Endothelial cell of umbilical vein (primary cell): ENCODE results near the gene EP400. TPM values are rescaled to one million over a fixed set of nuclear protein-coding genes. Genes with fewer than 3 reads are reported as not detected.

Experiments used
- BruUV-seq: library from RNA; stranded (reverse); fragments of 400-500 nt; replicated peaks from 2 replicates; lab custom pipeline; 2021; lab: Mats Ljungman, UMichigan
- CTCF ChIA-PET: fragments of 300-600, 350-600 bp; sonication (Branson Sonifier 250); formaldehyde crosslinking; loops from one replicate; lab custom pipeline; 2021; ENCODE audit warnings: antibody characterized with exemption, inconsistent platforms; lab: Charles Lee
- POLR2A ChIA-PET: fragments of 300-600, 350-600 bp; sonication (Branson Sonifier 250); formaldehyde crosslinking; loops from one replicate; lab custom pipeline; 2021; ENCODE audit warnings: antibody characterized with exemption, inconsistent platforms; lab: Charles Lee
- DNase-seq: peaks from one replicate; pipeline ENCODE4 v3.0.0-alpha.2; 2011; ENCODE audit warnings: low read depth, low spot score
- FAIRE-seq: peaks from 2 replicates; lab custom pipeline; 2011; peaks lifted over from hg19 to GRCh38; lab: Jason Lieb, UNC
- H2AFZ ChIP-seq: 2 replicates; pipeline ENCODE4 v1.6.0; 2012; ENCODE audit warnings: low read depth, low read length, control low read depth, inconsistent platforms
- H3K27ac ChIP-seq: 2 replicates; pipeline ENCODE4 v1.5.1; 2011; ENCODE audit warnings: low read depth, mild to moderate bottlenecking, control low read depth, low read length, moderate library complexity; ENCODE audit not compliant: insufficient read depth
- H3K27me3 ChIP-seq, 2 experiments: 2 replicates each; pipeline versions ENCODE4 v1.6.0 to v1.6.1; 2011; ENCODE audit warnings: low read length in 2 of 2, mixed read lengths in 1 of 2; ENCODE audit not compliant: control insufficient read depth in 2 of 2, insufficient read depth in 2 of 2
- H3K36me3 ChIP-seq, 2 experiments: 2 replicates in 1 of 2; 3 replicates in 1 of 2; pipeline ENCODE4 v1.5.1; 2011; ENCODE audit warnings: low read length in 2 of 2, mild to moderate bottlenecking in 1 of 2, moderate library complexity in 1 of 2; ENCODE audit not compliant: control insufficient read depth in 2 of 2, insufficient read depth in 2 of 2; ENCODE audit errors: extremely low read depth in 1 of 2
- H3K4me1 ChIP-seq: 3 replicates; pipeline ENCODE4 v1.5.1; 2011; ENCODE audit warnings: mild to moderate bottlenecking, low read length; ENCODE audit not compliant: control insufficient read depth, insufficient read depth; ENCODE audit errors: extremely low read depth
- H3K4me2 ChIP-seq: 2 replicates; pipeline ENCODE4 v1.6.1; 2011; ENCODE audit warnings: low read length, control low read depth, mixed read lengths; ENCODE audit not compliant: insufficient read depth
- H3K4me3 ChIP-seq, 3 experiments: fragments of 200-600 bp in 1 of 3; sonication (generic), shearing (Covaris generic) in 1 of 3; replicated peaks in 1 of 3; 2 replicates each; pipeline ENCODE4 v1.5.1; 2011 to 2016; ENCODE audit warnings: control low read depth in 3 of 3, low read length in 3 of 3, mild to moderate bottlenecking in 2 of 3, inconsistent platforms in 1 of 3, low read depth in 1 of 3, moderate library complexity in 1 of 3; ENCODE audit not compliant: insufficient read depth in 1 of 3
- H3K79me2 ChIP-seq: 2 replicates; pipeline ENCODE4 v1.6.0; 2012; ENCODE audit warnings: low read length, inconsistent platforms; ENCODE audit not compliant: control insufficient read depth, insufficient read depth
- H3K9ac ChIP-seq: replicated peaks from 2 replicates; pipeline ENCODE3; 2011; ENCODE audit warnings: low read length, control low read depth; ENCODE audit not compliant: insufficient read depth; ENCODE audit errors: extremely low read depth
- H3K9me1 ChIP-seq: replicated peaks from 3 replicates; pipeline ENCODE4 v1.6.0; 2011; ENCODE audit warnings: mild to moderate bottlenecking, low read length; ENCODE audit not compliant: control insufficient read depth, insufficient read depth; ENCODE audit errors: extremely low read depth
- H3K9me3 ChIP-seq: replicated peaks from 2 replicates; pipeline ENCODE4 v1.5.1; 2012; ENCODE audit warnings: low read length, inconsistent platforms; ENCODE audit not compliant: control insufficient read depth, insufficient read depth
- H4K20me1 ChIP-seq: replicated peaks from 2 replicates; pipeline ENCODE3; 2011; ENCODE audit warnings: mild to moderate bottlenecking, low read length; ENCODE audit not compliant: control insufficient read depth, insufficient read depth; ENCODE audit errors: extremely low read depth
- EZH2 ChIP-seq: IDR thresholded peaks from 2 replicates; pipeline ENCODE4 v1.6.1; 2012; ENCODE audit warnings: borderline replicate concordance, low read depth, mild to moderate bottlenecking, moderate library complexity, low read length, inconsistent platforms; ENCODE audit not compliant: severe bottlenecking
- FOS ChIP-seq: IDR thresholded peaks from 2 replicates; pipeline ENCODE4 v1.6.1; 2011; ENCODE audit warnings: mild to moderate bottlenecking, low read length, moderate library complexity, borderline replicate concordance; ENCODE audit not compliant: insufficient read depth
- GATA2 ChIP-seq: IDR thresholded peaks from 2 replicates; pipeline ENCODE4 v1.7.0; 2011; ENCODE audit warnings: low read depth, mild to moderate bottlenecking, moderate library complexity, mixed read lengths, low read length; ENCODE audit not compliant: insufficient read length, insufficient read depth
- JUN ChIP-seq: IDR thresholded peaks from 2 replicates; pipeline ENCODE4 v1.6.1; 2011; ENCODE audit warnings: borderline replicate concordance, low read depth; ENCODE audit not compliant: insufficient read length, insufficient read depth
- MYC ChIP-seq: IDR thresholded peaks from one replicate; pipeline ENCODE4 v1.6.1; 2011; ENCODE audit warnings: mild to moderate bottlenecking, low read depth, low read length
- POLR2A ChIP-seq: IDR thresholded peaks from 2 replicates; pipeline ENCODE4 v1.6.1; 2012; ENCODE audit warnings: low read depth, mild to moderate bottlenecking, control low read depth, low read length
- POLR2AphosphoS5 ChIP-seq: IDR thresholded peaks from 2 replicates; pipeline ENCODE4 v1.6.1; 2012; ENCODE audit warnings: low read depth, mild to moderate bottlenecking, control low read depth, low read length, moderate library complexity; ENCODE audit not compliant: insufficient read depth
- dilution Hi-C: fragments of 300-500 bp; cut with MboI; formaldehyde crosslinking; loops from one replicate; pipeline ENCODE4 v1.15.0; 2019; ENCODE audit warnings: low sequenced_read_pairs; ENCODE audit not compliant: extremely low pct_ligation_motif_present
- intact Hi-C: fragments of 100-400 bp; cut with micrococcal nuclease; formaldehyde crosslinking; loops from one replicate; pipeline ENCODE4 v1.10.0; 2022
- polyA plus RNA-seq, 4 experiments: library from polyadenylated mRNA; depleted of rRNA in 3 of 4; stranded (reverse) in 3 of 4; unstranded in 1 of 4; fragments of >200 nt; gene quantifications; 2 replicates each; pipeline versions ENCODE4 v1.2.1 to v1.2.3, GENCODE V29; 2011 to 2012; ENCODE audit warnings: missing spikeins in 1 of 4
- total RNA-seq: library from RNA; stranded (reverse); gene quantifications from 2 replicates; pipeline ENCODE4 v1.2.3, GENCODE V29; 2021
- TF ChIP-seq, protein P1 (sequence below), 2 donors: IDR thresholded peaks; 1 replicate in 1 of 2; 2 replicates in 1 of 2; pipeline ENCODE4 v1.5.1; 2011; ENCODE audit warnings: low read length in 2 of 2, mild to moderate bottlenecking in 2 of 2, moderate library complexity in 2 of 2, control low read depth in 1 of 2, inconsistent platforms in 1 of 2, low read depth in 1 of 2; ENCODE audit not compliant: insufficient read depth in 1 of 2; ENCODE audit errors: extremely low read depth in 1 of 2
- TF ChIP-seq, protein P2 (sequence below): IDR thresholded peaks from 2 replicates; pipeline ENCODE4 v1.6.1; 2011; ENCODE audit not compliant: insufficient read depth, insufficient read length

Gene EP400
- total and polyA plus RNA-seq, 2 donors (not counting 3 experiments of a cell fraction or from before 2014, with no cell fraction given), result 9.0 to 57.7 TPM

DNA sequence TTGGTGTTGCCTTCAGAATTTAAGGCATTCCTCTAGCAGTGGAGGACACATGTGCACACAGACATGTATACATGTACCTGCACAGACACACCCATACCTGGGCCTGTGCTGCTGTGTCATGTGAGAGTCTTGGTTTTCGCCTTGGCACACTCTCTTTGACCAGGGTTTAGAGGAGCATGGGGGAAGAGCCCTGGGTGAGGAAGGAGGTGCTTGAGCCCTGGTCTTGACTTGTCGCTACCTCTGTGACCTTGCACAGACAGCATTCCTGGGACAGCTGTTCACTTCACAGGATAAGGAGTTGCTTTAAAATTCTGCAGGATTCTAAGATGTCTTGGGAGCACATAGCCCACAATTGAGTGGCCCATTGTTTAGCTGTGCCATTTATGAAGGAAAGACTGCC is 99.7 kb downstream of the EP400 start:
- no peak overlapping the region for H3K4me3 ChIP-seq
- intact Hi-C loops (no loop called here), dilution Hi-C loops (no loop called here)
- H3K9me3 ChIP-seq, result no peaks in the 10 kb centered on the region
- DNase-seq (no peak), FAIRE-seq (no peak)
- TF ChIP-seq GATA2 (no peak), POLR2AphosphoS5 (no peak), POLR2A (no peak), JUN (no peak), MYC (no peak), FOS (no peak), EZH2 (no peak)
- TF ChIP-seq, protein P1, sequence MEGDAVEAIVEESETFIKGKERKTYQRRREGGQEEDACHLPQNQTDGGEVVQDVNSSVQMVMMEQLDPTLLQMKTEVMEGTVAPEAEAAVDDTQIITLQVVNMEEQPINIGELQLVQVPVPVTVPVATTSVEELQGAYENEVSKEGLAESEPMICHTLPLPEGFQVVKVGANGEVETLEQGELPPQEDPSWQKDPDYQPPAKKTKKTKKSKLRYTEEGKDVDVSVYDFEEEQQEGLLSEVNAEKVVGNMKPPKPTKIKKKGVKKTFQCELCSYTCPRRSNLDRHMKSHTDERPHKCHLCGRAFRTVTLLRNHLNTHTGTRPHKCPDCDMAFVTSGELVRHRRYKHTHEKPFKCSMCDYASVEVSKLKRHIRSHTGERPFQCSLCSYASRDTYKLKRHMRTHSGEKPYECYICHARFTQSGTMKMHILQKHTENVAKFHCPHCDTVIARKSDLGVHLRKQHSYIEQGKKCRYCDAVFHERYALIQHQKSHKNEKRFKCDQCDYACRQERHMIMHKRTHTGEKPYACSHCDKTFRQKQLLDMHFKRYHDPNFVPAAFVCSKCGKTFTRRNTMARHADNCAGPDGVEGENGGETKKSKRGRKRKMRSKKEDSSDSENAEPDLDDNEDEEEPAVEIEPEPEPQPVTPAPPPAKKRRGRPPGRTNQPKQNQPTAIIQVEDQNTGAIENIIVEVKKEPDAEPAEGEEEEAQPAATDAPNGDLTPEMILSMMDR (IDR thresholded peaks at IDR 0.05; ENCODE audit: extremely low read depth in 1 of 2, insufficient read depth in 1 of 2, low read depth in 1 of 2, low read length in 2 of 2), result no peak
- TF ChIP-seq, protein P2, sequence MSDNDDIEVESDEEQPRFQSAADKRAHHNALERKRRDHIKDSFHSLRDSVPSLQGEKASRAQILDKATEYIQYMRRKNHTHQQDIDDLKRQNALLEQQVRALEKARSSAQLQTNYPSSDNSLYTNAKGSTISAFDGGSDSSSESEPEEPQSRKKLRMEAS, result no peak
- ChIA-PET CTCF (no interaction called here), POLR2A (no interaction called here)
- peaks cover 2% of the 10 kb centered on the region for H3K79me2 ChIP-seq
- H3K9ac ChIP-seq, result no peak overlapping the region
- no peaks in the 10 kb centered on the region for H3K27me3 ChIP-seq
- no peaks in the 10 kb centered on the region for H4K20me1 ChIP-seq
- H3K4me2 ChIP-seq, result no peak overlapping the region
- peaks cover 2 to 58% of the 10 kb centered on the region in 2 experiments for H3K36me3 ChIP-seq
- no peaks in the 10 kb centered on the region for H3K9me1 ChIP-seq
- no peaks in the 10 kb centered on the region for H3K4me1 ChIP-seq
- no peak overlapping the region for H2AFZ ChIP-seq
- H3K27ac ChIP-seq, result no peak overlapping the region
- no TSS peak for BruUV-seq
